Astrocyte of the spinal cord (primary cell): ENCODE results near the gene ABCA3.

Source experiments
- DNase-seq: peaks from one replicate; pipeline ENCODE4 v3.0.0; 2011; ENCODE audit warnings: low read depth, low spot score
- H3K4me3 ChIP-seq: 2 replicates; pipeline ENCODE4 v1.5.1; 2011; ENCODE audit warnings: low read depth, mild to moderate bottlenecking, low read length, moderate library complexity
- CTCF ChIP-seq: IDR thresholded peaks from 2 replicates; pipeline ENCODE4 v1.5.1; 2012; ENCODE audit warnings: low read depth, mild to moderate bottlenecking, low read length, inconsistent platforms
- in situ Hi-C: cut with HindIII; loops from 2 replicates; pipeline ENCODE4 v1.10.0; 2017; ENCODE audit warnings: low sequenced_read_pairs

ABCA3 gene

GRCh38 chr16:2235695-2236336, 104.7 kb downstream of the ABCA3 start:
- in situ Hi-C loops = no loop called here
- DNase-seq = no peak
- no peak for TF ChIP-seq CTCF
- H3K4me3 ChIP-seq = no peak overlapping the region

GRCh38 chr16:2235234-2235651, 105.3 kb downstream of the ABCA3 start:
- H3K4me3 ChIP-seq = no peak overlapping the region
- TF ChIP-seq CTCF = no peak
- no peak for DNase-seq
- in situ Hi-C loops = no loop called here

- in situ Hi-C loops = no loop called here
- no peak overlapping the region for H3K4me3 ChIP-seq
- no peak for DNase-seq
- no peak for TF ChIP-seq CTCF
Observed at GRCh38 chr16:2234813-2235170, 105.7 kb downstream of the ABCA3 start.

GRCh38 chr16:2233872-2234812, 106.4 kb downstream of the ABCA3 start:
- in situ Hi-C loops = no loop called here
- H3K4me3 ChIP-seq = no peak overlapping the region
- no peak for DNase-seq
- TF ChIP-seq CTCF = no peak

- in situ Hi-C loops = no loop called here
- TF ChIP-seq CTCF = no peak
Observed at GRCh38 chr16:2233046-2233775, 107.3 kb downstream of the ABCA3 start.

GRCh38 chr16:2232094-2232990, 108.2 kb downstream of the ABCA3 start:
- TF ChIP-seq CTCF = no peak
- in situ Hi-C loops = no loop called here
- DNase-seq = no peak
- no peak overlapping the region for H3K4me3 ChIP-seq

More at GRCh38 chr16:2233046-2233775, 107.3 kb downstream of the ABCA3 start:
- no peak for DNase-seq
- no peak overlapping the region for H3K4me3 ChIP-seq
